SK-N-MC (cell line): ENCODE data around the gene MED17.

Source experiments
- EZH2 ChIP-seq: fragments of 200-600 bp; sonication (generic); IDR thresholded peaks from one replicate; pipeline ENCODE4 v1.6.1; 2017; ENCODE audit warnings: antibody characterized with exemption
- FOXP2 ChIP-seq: optimal IDR thresholded peaks from 2 replicates; pipeline ENCODE3; 2011; ENCODE audit warnings: mild to moderate bottlenecking, moderate library complexity; ENCODE audit not compliant: insufficient read depth; ENCODE audit errors: extremely low read length, control extremely low read depth
- POLR2AphosphoS5 ChIP-seq: IDR thresholded peaks from 2 replicates; pipeline ENCODE4 v1.6.1; 2012; ENCODE audit warnings: mild to moderate bottlenecking, low read depth, low read length, borderline replicate concordance

DNA sequence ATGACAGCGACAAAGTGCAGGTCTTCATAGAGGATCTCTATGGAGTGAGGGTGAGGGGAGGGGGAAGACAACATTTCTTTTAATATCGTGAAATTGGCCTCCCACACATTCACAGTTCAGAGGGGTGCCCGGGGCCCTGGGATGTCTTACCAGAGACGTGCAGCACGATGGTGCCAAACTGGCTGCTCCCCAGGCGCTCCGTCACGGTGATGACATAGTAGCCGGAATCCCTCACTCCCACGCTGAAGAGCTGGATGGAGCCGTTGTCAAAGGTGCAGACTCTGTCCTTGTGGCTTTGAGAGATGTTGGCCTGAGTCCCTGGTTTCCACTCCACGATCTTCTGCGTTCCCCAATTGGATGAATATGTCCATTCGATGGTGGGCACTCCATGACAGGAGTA, 36.8 kb downstream of the MED17 start:
- no peak for TF ChIP-seq POLR2AphosphoS5
- TF ChIP-seq EZH2 = no peak
- no peak for TF ChIP-seq FOXP2
